Endothelial cell of umbilical vein (primary cell): ENCODE data around the gene EDN2.

Experiments
- CTCF ChIP-seq, 2 donors: IDR thresholded peaks; 1 replicate in 1 of 2; 2 replicates in 1 of 2; pipeline ENCODE4 v1.5.1; 2011; ENCODE audit warnings: low read length in 2 of 2, mild to moderate bottlenecking in 2 of 2, moderate library complexity in 2 of 2, control low read depth in 1 of 2, inconsistent platforms in 1 of 2, low read depth in 1 of 2; ENCODE audit not compliant: insufficient read depth in 1 of 2; ENCODE audit errors: extremely low read depth in 1 of 2
- EZH2 ChIP-seq: IDR thresholded peaks from 2 replicates; pipeline ENCODE4 v1.6.1; 2012; ENCODE audit warnings: borderline replicate concordance, low read depth, mild to moderate bottlenecking, moderate library complexity, low read length, inconsistent platforms; ENCODE audit not compliant: severe bottlenecking
- FOS ChIP-seq: IDR thresholded peaks from 2 replicates; pipeline ENCODE4 v1.6.1; 2011; ENCODE audit warnings: mild to moderate bottlenecking, low read length, moderate library complexity, borderline replicate concordance; ENCODE audit not compliant: insufficient read depth
- POLR2A ChIP-seq: IDR thresholded peaks from 2 replicates; pipeline ENCODE4 v1.6.1; 2012; ENCODE audit warnings: low read depth, mild to moderate bottlenecking, control low read depth, low read length

GRCh38 chr1:41438711-41439110, 45.8 kb downstream of the EDN2 start:
- TF ChIP-seq CTCF (IDR thresholded peaks at IDR 0.05; ENCODE audit: extremely low read depth in 1 of 2, insufficient read depth in 1 of 2, low read depth in 1 of 2, low read length in 2 of 2), result no peak
- no peak for TF ChIP-seq EZH2
- no peak for TF ChIP-seq POLR2A
- no peak for TF ChIP-seq FOS
